ENCODE results near the gene SPATA13. TPM values are rescaled to one million over a fixed set of nuclear protein-coding genes. Genes with fewer than 3 reads are reported as not detected.

The SPATA13 gene
- total RNA-seq, 1 experiment from 2014 or later = 14.1 TPM

GRCh38 chr13:24175847-24176246 lies 15.3 kb downstream of the SPATA13 start:
- H3K23ac ChIP-seq (ENCODE audit: insufficient read length, low read depth, low read length) = no peak overlapping the region
- no CpG with 5 or more reads among the region's 4 CpGs for WGBS (ENCODE audit: extremely low coverage, insufficient read length, low lambda C conversion rate)
- no peak overlapping the region for H3K56ac ChIP-seq (ENCODE audit: insufficient read length, low read depth, low read length)
- no peak overlapping the region for H2BK15ac ChIP-seq (ENCODE audit: low read depth, low read length)
- H3K27me3 ChIP-seq (ENCODE audit: insufficient read depth, low read length) = no peaks in the 10 kb centered on the region
- no peak overlapping the region for H3K4ac ChIP-seq (ENCODE audit: low read depth, low read length)
- H2BK120ac ChIP-seq (ENCODE audit: low read depth, low read length, poor library complexity, severe bottlenecking) = no peak overlapping the region
- no peaks in the 10 kb centered on the region for H4K20me1 ChIP-seq (ENCODE audit: control insufficient read depth, insufficient read depth, insufficient read length)
- no peak overlapping the region for H2BK20ac ChIP-seq (ENCODE audit: low read depth, low read length, poor library complexity, severe bottlenecking)
- no peak for DNase-seq
- Mint-ChIP-seq H3K4me3 (no peak overlapping the region), H3K4me1 (peaks cover 14 to 18% of the 10 kb centered on the region in 2 experiments), H3K27me3 (ENCODE audit: low read depth) (no peaks in the 10 kb centered on the region), H3K36me3 (ENCODE audit: insufficient read depth in 1 of 3, low read depth in 3 of 3) (peaks cover 0 to 1% (median 0%) of the 10 kb centered on the region in 3 experiments; a peak in 2 of 7 replicates), H3K27ac (no peak overlapping the region; a peak in 1 of 7 replicates), H3K9me3 (no peaks in the 10 kb centered on the region)
- H2BK5ac ChIP-seq (ENCODE audit: insufficient read length, low read length) = no peak overlapping the region
- no peak overlapping the region for H3K27ac ChIP-seq (ENCODE audit: insufficient read length, low read depth, low read length)
- no peak overlapping the region for H3K14ac ChIP-seq (ENCODE audit: insufficient read depth, low read length)
- H2AFZ ChIP-seq (ENCODE audit: low read length) = no peak overlapping the region
- no peak for TF ChIP-seq CTCF (conservative IDR thresholded peaks at IDR 0.05)
- H3K18ac ChIP-seq (ENCODE audit: insufficient read length, low read depth, low read length) = no peak overlapping the region
- no peaks in the 10 kb centered on the region for H3K23me2 ChIP-seq (ENCODE audit: insufficient read length, low read depth, low read length, poor library complexity, severe bottlenecking)
- H3K9me3 ChIP-seq (ENCODE audit: control insufficient read depth, low read depth, low read length) = no peaks in the 10 kb centered on the region
- no peak overlapping the region for H2BK12ac ChIP-seq (ENCODE audit: insufficient read length, low read depth, low read length)
- H3K4me2 ChIP-seq (ENCODE audit: insufficient read depth, insufficient read length, low read length) = no peak overlapping the region
- H4K91ac ChIP-seq (ENCODE audit: insufficient read length, low read depth, low read length) = no peak overlapping the region
- no peaks in the 10 kb centered on the region for H3K79me1 ChIP-seq (ENCODE audit: insufficient read depth, low read depth, low read length, poor library complexity, severe bottlenecking)
- H3K9ac ChIP-seq (ENCODE audit: extremely low read depth, insufficient read length, low read length) = no peak overlapping the region
- H3T11ph ChIP-seq (ENCODE audit: low read length) = no peak overlapping the region
- H4K5ac ChIP-seq (ENCODE audit: insufficient read length, low read depth, low read length) = no peak overlapping the region
- H3K4me1 ChIP-seq (ENCODE audit: insufficient read depth, low read length) = no peaks in the 10 kb centered on the region
- H2AK5ac ChIP-seq (ENCODE audit: insufficient read length, low read length) = no peak overlapping the region
- H3K79me2 ChIP-seq (ENCODE audit: insufficient read depth, low read length) = peaks cover 2% of the 10 kb centered on the region
- no peak overlapping the region for H4K8ac ChIP-seq (replicated peaks; ENCODE audit: insufficient read length, low read depth, low read length)

Measured in H9 (cell line).